Measurements from ENCODE around the gene ITM2C. TPM values are rescaled to one million over a fixed set of nuclear protein-coding genes. Genes with fewer than 3 reads are reported as not detected.
A peak's percentile ranks its signal among the peaks of the same experiment; 100 is the strongest.

Gene ITM2C
- total RNA-seq, 2 experiments from 2014 or later: 43.2 to 43.4 TPM

- Mint-ChIP-seq H3K27ac (no peak overlapping the region), H3K4me3 (no peak overlapping the region), H3K4me1 (ENCODE audit: low read depth) (peaks cover 44% of the 10 kb centered on the region), H3K9me3 (no peaks in the 10 kb centered on the region), H3K27me3 (no peaks in the 10 kb centered on the region), H3K36me3 (ENCODE audit: low read depth) (peaks cover 17% of the 10 kb centered on the region)
- DNase-seq (no peak), ATAC-seq (no peak)
- TF ChIP-seq CTCF (IDR thresholded peaks at IDR 0.05): no peak
- intact Hi-C loops (cut with micrococcal nuclease): no loop called here
- POLR2A ChIA-PET: no interaction called here
- CTCF ChIA-PET: no interaction called here
Measured at GRCh38 chr2:230879891-230880290, 15.1 kb downstream of the ITM2C start.

- intact Hi-C loops (cut with micrococcal nuclease): no loop called here
- DNase-seq (no peak), ATAC-seq (no peak)
- ChIA-PET POLR2A (interaction anchor here (0.7 kb wide), 1 partner anchor 10 kb away, joined by 3 read pairs; no protein-coding TSS in a partner anchor), CTCF (interaction anchor here (1.1 to 2.1 kb wide), 3 partner anchors 34 to 105 kb away, joined by 5 to 11 read pairs (median 8); no protein-coding TSS in a partner anchor)
- H3K4me1 Mint-ChIP-seq (ENCODE audit: low read depth): peaks cover 41% of the 10 kb centered on the region
- peaks cover 14% of the 10 kb centered on the region for H3K36me3 Mint-ChIP-seq (ENCODE audit: low read depth)
- no peaks in the 10 kb centered on the region for H3K27me3 Mint-ChIP-seq
- H3K9me3 Mint-ChIP-seq: no peaks in the 10 kb centered on the region
- H3K27ac Mint-ChIP-seq: no peak overlapping the region
- no peak for TF ChIP-seq CTCF (IDR thresholded peaks at IDR 0.05)
- H3K4me3 Mint-ChIP-seq: no peak overlapping the region
Measured at GRCh38 chr2:230881840-230882239, 17.1 kb downstream of the ITM2C start.

- Mint-ChIP-seq H3K4me1 (ENCODE audit: low read depth) (peaks cover 18% of the 10 kb centered on the region), H3K36me3 (ENCODE audit: low read depth) (no peaks in the 10 kb centered on the region), H3K4me3 (no peak overlapping the region), H3K9me3 (no peaks in the 10 kb centered on the region), H3K27ac (no peak overlapping the region), H3K27me3 (no peaks in the 10 kb centered on the region)
- POLR2A ChIA-PET: no interaction called here
- DNase-seq (peak; percentile 40), ATAC-seq (no peak)
- no peak for TF ChIP-seq CTCF (IDR thresholded peaks at IDR 0.05)
- intact Hi-C loops (cut with micrococcal nuclease): no loop called here
- CTCF ChIA-PET: interaction anchor here (0.7 to 2.3 kb wide), 6 partner anchors 9 to 37 kb away, joined by 3 to 8 read pairs (median 4); no protein-coding TSS in a partner anchor
Measured at GRCh38 chr2:230885463-230886130, 20.9 kb downstream of the ITM2C start.

GRCh38 chr2:230886206-230886605 is 21.5 kb downstream of the ITM2C start:
- H3K27ac Mint-ChIP-seq: no peak overlapping the region

More at GRCh38 chr2:230886206-230886605, 21.5 kb downstream of the ITM2C start:
- Mint-ChIP-seq H3K36me3 (ENCODE audit: low read depth) (no peaks in the 10 kb centered on the region), H3K4me3 (no peak overlapping the region), H3K4me1 (ENCODE audit: low read depth) (peaks cover 21% of the 10 kb centered on the region), H3K9me3 (no peaks in the 10 kb centered on the region), H3K27me3 (no peaks in the 10 kb centered on the region)
- CTCF ChIA-PET: interaction anchor here (0.7 to 2.3 kb wide), 5 partner anchors 8 to 38 kb away, joined by 3 to 8 read pairs (median 3); no protein-coding TSS in a partner anchor
- DNase-seq (no peak), ATAC-seq (no peak)
- TF ChIP-seq CTCF (IDR thresholded peaks at IDR 0.05): no peak
- intact Hi-C loops (cut with micrococcal nuclease): no loop called here
- POLR2A ChIA-PET: no interaction called here
